Body of pancreas (tissue), 4 donors: ENCODE results near the gene PRKCB. TPM values are rescaled to one million over a fixed set of nuclear protein-coding genes. Genes with fewer than 3 reads are reported as not detected.

ENCODE experiments used
- ATAC-seq: fragments of 150-250 bp; one replicate; pipeline ENCODE4 v1.9.1; 2016
- DNase-seq, 4 donors: peaks; one replicate each; pipeline ENCODE4 v3.0.0-alpha.2; 2019
- H3K27ac ChIP-seq, 4 donors: fragments of 200-600 bp; sonication (generic); 1 replicate in 3 of 4; 2 replicates in 1 of 4; pipeline versions ENCODE4 v1.5.1 to v1.6.1; 2016 to 2019; ENCODE audit warnings: mild to moderate bottlenecking in 1 of 4, mixed read lengths in 1 of 4, moderate library complexity in 1 of 4
- H3K27me3 ChIP-seq, 2 donors: fragments of 200-600 bp; sonication (generic); one replicate each; pipeline ENCODE4 v1.6.0; 2016; ENCODE audit warnings: mild to moderate bottlenecking in 1 of 2
- H3K36me3 ChIP-seq, 2 donors: fragments of 200-600 bp; sonication (generic); replicated peaks in 1 of 2; 2 replicates each; pipeline ENCODE4 v1.5.1; 2016; ENCODE audit warnings: low read depth in 2 of 2; ENCODE audit not compliant: insufficient read depth in 1 of 2
- H3K4me1 ChIP-seq: fragments of 200-600 bp; sonication (generic); one replicate; pipeline ENCODE4 v1.6.0; 2016
- H3K4me3 ChIP-seq, 2 donors: fragments of 200-600 bp; sonication (generic); 1 replicate in 1 of 2; 2 replicates in 1 of 2; pipeline ENCODE4 v1.5.1; 2016 to 2019
- H3K9me3 ChIP-seq, 3 donors: fragments of 200-600 bp; sonication (generic); 1 replicate in 2 of 3; 2 replicates in 1 of 3; pipeline ENCODE4 v1.5.1; 2016
- CTCF ChIP-seq, 7 experiments: fragments of 450-650 bp in 4 of 7; fragments of 200-600 bp in 3 of 7; sonication (generic) in 3 of 7; IDR thresholded peaks; one replicate each; pipeline ENCODE4 v1.5.1; 2016 to 2019; ENCODE audit warnings: antibody characterized with exemption in 7 of 7
- POLR2A ChIP-seq, 3 donors: fragments of 450-650 bp; IDR thresholded peaks; one replicate each; pipeline ENCODE4 v1.6.1; 2016; ENCODE audit warnings: antibody characterized with exemption in 3 of 3, mild to moderate bottlenecking in 2 of 3
- WGBS, 2 donors: methylation state at CpG; one replicate each; pipeline ENCODE4 v1.1.5; 2017; 5-methylcytosine and 5-hydroxymethylcytosine counted together
- intact Hi-C: fragments of 100-400 bp; cut with DNase I; formaldehyde crosslinking; loops from one replicate; pipeline ENCODE4 v1.15.1; 2023
- total RNA-seq, 2 donors: library from RNA; depleted of rRNA; stranded (reverse); fragments of >200 nt; gene quantifications; one replicate each; pipeline ENCODE4 v1.1.0, GENCODE V29; 2016

The PRKCB gene
- total RNA-seq, 2 donors from 2014 or later = 0.33 to 10.6 TPM

- ATAC-seq = no peak
- H3K27ac ChIP-seq = no peak overlapping the region
- intact Hi-C loops = no loop called here
- H3K4me1 ChIP-seq = peaks cover 22% of the 10 kb centered on the region
- TF ChIP-seq CTCF (IDR thresholded peaks at IDR 0.05) (no peak), POLR2A (IDR thresholded peaks at IDR 0.05) (no peak)
- H3K36me3 ChIP-seq = no peaks in the 10 kb centered on the region
- no peak for DNase-seq
- no peaks in the 10 kb centered on the region for H3K27me3 ChIP-seq
- no peaks in the 10 kb centered on the region for H3K9me3 ChIP-seq
- no peak overlapping the region for H3K4me3 ChIP-seq
- 91 to 100% methylated on average over 2 of the region's 2 CpGs for WGBS, 2 donors
Observed at GRCh38 chr16:24113115-24113745, 277.4 kb downstream of the PRKCB start.

- Histone ChIP-seq H3K9me3 (no peaks in the 10 kb centered on the region), H3K27ac (no peak overlapping the region), H3K4me1 (peaks cover 35% of the 10 kb centered on the region), H3K27me3 (no peaks in the 10 kb centered on the region), H3K36me3 (no peaks in the 10 kb centered on the region), H3K4me3 (no peak overlapping the region)
- TF ChIP-seq CTCF (IDR thresholded peaks at IDR 0.05) = no peak
- TF ChIP-seq POLR2A (IDR thresholded peaks at IDR 0.05) = no peak
- DNase-seq = no peak
- intact Hi-C loops = no loop called here
- WGBS, 2 donors = 88 to 93% methylated on average over 2 of the region's 2 CpGs
- ATAC-seq = no peak
Observed at GRCh38 chr16:24114876-24115275, 279.1 kb downstream of the PRKCB start.

GRCh38 chr16:24116046-24116776, 280.4 kb downstream of the PRKCB start:
- Histone ChIP-seq H3K4me1 (peaks cover 35% of the 10 kb centered on the region), H3K36me3 (no peaks in the 10 kb centered on the region), H3K27ac (peak overlapping the region in 3 of 4 donors; percentile 38 to 72 (median 45)), H3K4me3 (no peak overlapping the region), H3K9me3 (no peaks in the 10 kb centered on the region), H3K27me3 (no peaks in the 10 kb centered on the region)
- WGBS, 2 donors = 59 to 76% methylated on average over 10 of the region's 10 CpGs
- peak in 1 of 4 donors; percentile 3 for DNase-seq
- ATAC-seq = no peak
- no peak for TF ChIP-seq POLR2A (IDR thresholded peaks at IDR 0.05)
- no peak for TF ChIP-seq CTCF (IDR thresholded peaks at IDR 0.05)
- intact Hi-C loops = no loop called here

- no peaks in the 10 kb centered on the region for H3K9me3 ChIP-seq
- no peaks in the 10 kb centered on the region for H3K36me3 ChIP-seq
- peaks cover 35% of the 10 kb centered on the region for H3K4me1 ChIP-seq
- no peak overlapping the region for H3K4me3 ChIP-seq
- ATAC-seq (peak; percentile 81), DNase-seq (peak in 1 of 4 donors; percentile 17)
- intact Hi-C loops = no loop called here
- H3K27ac ChIP-seq = peak overlapping the region in 3 of 4 donors; percentile 38 to 72 (median 45)
- WGBS, 2 donors = 11 to 18% methylated on average over 9 of the region's 9 CpGs
- no peaks in the 10 kb centered on the region for H3K27me3 ChIP-seq
- no peak for TF ChIP-seq POLR2A (IDR thresholded peaks at IDR 0.05)
- TF ChIP-seq CTCF (IDR thresholded peaks at IDR 0.05) = no peak
Observed at GRCh38 chr16:24116989-24117388, 281.2 kb downstream of the PRKCB start.
